Activated CD4-positive, alpha-beta T cell treated with anti-CD3 and anti-CD28 coated beads, Interleukin-2, amount 50 U/mL, for 16 hours (primary cell): Measurements from ENCODE around the gene KRT16.
"Not testable (repeated sequence)": the region's sequence is repeated elsewhere in the genome, so short reads cannot be mapped to it uniquely, and the experiment has no call there.

Source experiments
- DNase-seq: peaks from one replicate; pipeline ENCODE4 v3.0.0-alpha.2; 2020

KRT16 gene

GRCh38 chr17:41612376-41613160, at the start of gene KRT16:
Gene KRT16 (minus strand): TSS chr17:41612767. CDS start chr17:41612688, 79 bp downstream.
- DNase-seq: not testable (repeated sequence)

- no peak for DNase-seq
These were observed 47.7 kb upstream of the KRT16 start for GRCh38 chr17:41660221-41660711.

GRCh38 chr17:41659427-41660212, 47.1 kb upstream of the KRT16 start:
- no peak for DNase-seq

- DNase-seq: no peak
These were observed 46.3 kb upstream of the KRT16 start for GRCh38 chr17:41658846-41659245.

GRCh38 chr17:41657936-41658335, 45.4 kb upstream of the KRT16 start:
- DNase-seq: no peak

GRCh38 chr17:41657176-41657754, 44.7 kb upstream of the KRT16 start:
- no peak for DNase-seq

- DNase-seq: no peak
These were observed 43.9 kb upstream of the KRT16 start for GRCh38 chr17:41656249-41657023.

GRCh38 chr17:41655611-41656111, 43.1 kb upstream of the KRT16 start:
- DNase-seq: no peak

GRCh38 chr17:41654678-41655607, 42.4 kb upstream of the KRT16 start:
- DNase-seq: no peak

GRCh38 chr17:41653892-41654677, 41.5 kb upstream of the KRT16 start:
- DNase-seq: no peak

GRCh38 chr17:41653421-41653820, 40.9 kb upstream of the KRT16 start:
- DNase-seq: no peak

- DNase-seq: no peak
These were observed 39.9 kb upstream of the KRT16 start for GRCh38 chr17:41652461-41652970.

GRCh38 chr17:41651625-41652460, 39.3 kb upstream of the KRT16 start:
- no peak for DNase-seq

- DNase-seq: no peak
These were observed 38.4 kb upstream of the KRT16 start for GRCh38 chr17:41650794-41651624.

GRCh38 chr17:41649923-41650519, 37.5 kb upstream of the KRT16 start:
- DNase-seq: no peak

- peak; percentile 84 for DNase-seq
These were observed 36.0 kb upstream of the KRT16 start for GRCh38 chr17:41648411-41649195.

- peak; percentile 88 for DNase-seq
These were observed 35.4 kb upstream of the KRT16 start for GRCh38 chr17:41647940-41648410.
